GM21619 (cell line): Measurements from ENCODE around the gene EPHB1.

ENCODE experiments used
- ATAC-seq: cut with Tn5 transposase; IDR thresholded peaks from one replicate; pipeline ENCODE4 v1.9.1; 2021; ENCODE audit not compliant: unreplicated experiment

EPHB1 gene

GRCh38 chr3:134807189-134807588 is 12.1 kb downstream of the EPHB1 start:
- no peak for ATAC-seq

DNA sequence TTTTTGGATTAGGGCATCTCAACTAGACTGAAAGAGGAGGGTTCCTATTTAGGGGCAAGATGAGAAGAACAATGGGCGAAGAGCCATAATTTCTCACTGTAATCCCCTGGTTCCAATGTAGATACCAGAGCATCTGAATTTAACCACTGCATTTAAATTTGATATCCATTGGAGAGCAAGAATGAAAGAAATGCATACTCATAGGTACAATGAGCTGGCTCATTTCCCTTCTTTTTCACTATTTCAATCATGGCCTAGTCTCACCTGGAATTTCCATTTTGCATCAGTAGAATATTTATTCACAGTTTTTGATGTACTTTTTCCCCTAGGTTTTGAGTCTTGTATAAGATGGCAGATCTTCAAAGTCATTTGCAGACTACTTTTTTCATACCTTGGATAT is 13.8 kb downstream of the EPHB1 start:
- ATAC-seq = no peak

DNA sequence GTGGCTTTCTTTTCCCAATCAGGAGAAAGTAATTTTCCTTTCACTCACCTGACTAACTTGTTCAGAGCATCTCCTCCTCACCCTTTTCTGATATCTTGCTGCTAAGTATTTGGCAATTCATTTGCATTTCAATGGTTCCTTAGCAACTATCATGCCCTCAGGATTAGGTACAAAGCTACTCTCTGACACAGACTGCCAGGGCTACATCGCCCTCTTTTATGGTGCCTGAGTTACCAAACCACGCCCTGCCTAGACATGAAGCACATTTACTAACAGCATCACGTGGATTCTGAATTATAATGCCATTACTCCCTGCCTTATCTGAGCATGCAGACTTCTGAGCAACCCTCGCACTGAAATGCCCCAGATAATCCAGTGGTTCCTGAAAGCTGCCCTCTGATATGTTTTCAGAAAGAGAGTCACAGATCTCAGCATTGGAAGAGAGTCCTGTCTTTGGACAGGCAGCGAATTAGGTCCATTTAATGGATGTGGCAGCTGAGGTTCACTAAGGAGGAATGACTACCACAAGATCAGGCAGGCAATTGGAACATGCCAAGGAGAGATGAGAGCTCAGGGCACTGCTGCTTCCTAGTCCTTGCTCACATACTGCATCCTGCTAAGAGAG is 14.5 kb downstream of the EPHB1 start:
- ATAC-seq = no peak

- peak; percentile 58 for ATAC-seq
These were observed 15.0 kb downstream of the EPHB1 start for GRCh38 chr3:134810052-134810435.

DNA sequence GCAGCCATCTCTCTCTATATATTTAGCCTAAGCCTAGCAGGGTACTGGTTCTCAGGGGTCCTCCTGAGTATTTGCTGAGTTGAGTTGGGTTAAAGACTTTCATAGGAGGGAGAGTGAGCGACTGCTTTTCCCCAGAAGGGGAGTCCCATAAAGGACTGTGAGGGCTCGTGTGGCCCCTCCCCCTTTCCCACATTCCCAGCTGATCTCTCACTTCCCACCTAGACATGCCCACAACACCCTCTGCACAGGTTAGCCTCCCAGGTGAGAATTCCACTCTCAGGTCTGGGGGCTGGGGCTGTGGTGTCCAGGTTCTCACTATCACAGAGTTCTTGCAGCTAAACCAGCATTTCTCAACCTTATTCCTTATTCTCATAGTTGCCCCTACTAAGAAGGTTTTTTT is 15.8 kb downstream of the EPHB1 start:
- ATAC-seq = no peak

DNA sequence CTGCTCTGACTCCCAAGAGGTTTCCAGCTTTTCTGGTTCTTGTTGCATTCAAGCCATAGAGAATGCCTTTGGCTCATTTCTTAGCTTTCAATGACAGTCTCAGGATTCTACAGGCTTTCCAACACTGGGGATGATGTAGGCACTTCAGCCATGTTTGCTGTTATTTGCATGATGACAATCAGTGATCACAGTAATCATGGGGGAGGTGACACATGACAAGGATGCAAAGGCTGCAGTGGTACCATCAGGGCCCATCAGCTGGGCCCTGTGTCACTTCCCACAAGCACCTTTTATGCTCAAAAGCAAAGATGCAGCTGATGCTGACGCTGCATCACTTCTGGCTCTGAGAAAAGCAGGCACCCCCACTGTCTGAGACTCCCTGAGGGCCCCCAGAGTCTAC is 18.6 kb downstream of the EPHB1 start:
- no peak for ATAC-seq

- ATAC-seq = no peak
These were observed 20.5 kb downstream of the EPHB1 start for GRCh38 chr3:134815519-134815918.

GRCh38 chr3:134816623-134817022 is 21.6 kb downstream of the EPHB1 start:
- no peak for ATAC-seq

DNA sequence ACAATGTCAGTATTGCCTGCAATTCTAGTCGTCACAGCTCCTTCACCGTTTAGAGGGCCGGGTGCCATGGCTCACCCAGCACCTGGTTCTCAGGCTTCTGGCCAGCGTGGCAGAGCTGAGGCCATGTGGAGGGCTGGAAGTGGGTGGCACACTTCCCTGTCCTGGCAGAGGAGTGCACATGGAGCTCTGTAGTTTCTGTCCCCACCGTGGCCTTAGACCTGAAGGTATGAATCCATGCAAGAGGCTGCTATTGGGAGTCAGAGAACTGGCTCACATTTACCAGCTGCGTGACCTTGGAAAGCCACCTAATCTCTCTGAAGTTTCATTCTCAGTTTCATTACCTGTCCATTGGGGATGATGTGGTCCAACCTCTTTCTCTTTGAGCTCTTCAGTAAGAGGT is 22.2 kb downstream of the EPHB1 start:
- peak; percentile 80 for ATAC-seq

DNA sequence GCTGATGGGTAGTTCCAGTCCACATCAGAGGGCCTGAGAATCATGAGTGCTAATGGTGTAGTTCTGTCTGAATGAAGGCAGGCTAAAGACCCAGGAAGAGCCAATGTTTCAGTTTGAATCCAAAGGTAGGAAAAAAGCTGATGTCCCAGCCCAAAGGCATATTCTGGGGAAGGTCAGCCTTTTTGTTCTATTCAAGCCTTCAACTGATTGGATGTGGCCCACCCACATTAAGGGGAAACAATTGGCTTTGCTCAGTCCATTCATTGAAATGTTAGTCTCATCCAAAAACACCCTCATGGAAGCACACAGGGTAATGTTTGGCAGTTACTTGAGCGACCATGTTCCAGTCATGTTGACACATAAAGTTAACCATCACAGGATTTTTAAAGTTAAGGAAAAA is 25.9 kb downstream of the EPHB1 start:
- ATAC-seq = no peak

DNA sequence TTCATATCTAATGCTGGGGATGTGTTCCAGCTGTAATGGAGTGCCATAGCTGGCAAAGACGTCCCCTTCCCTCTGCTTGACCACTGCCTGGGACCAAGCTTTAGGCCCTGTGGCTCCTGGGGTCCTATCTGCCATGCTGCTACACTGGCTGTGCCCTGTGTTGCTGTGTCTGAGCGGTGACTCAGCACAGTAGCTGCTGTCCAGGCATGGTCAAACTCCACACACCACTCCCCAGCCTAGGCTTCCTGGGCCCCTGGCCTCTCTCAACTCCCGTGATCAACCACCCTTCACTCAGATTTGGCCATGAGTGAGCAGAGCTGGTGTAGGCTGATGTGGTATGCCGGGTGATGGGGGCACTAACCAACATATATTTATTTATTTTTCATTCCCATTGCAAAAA is 27.0 kb downstream of the EPHB1 start:
- no peak for ATAC-seq

- no peak for ATAC-seq
These were observed 28.6 kb downstream of the EPHB1 start for GRCh38 chr3:134823679-134824078.

DNA sequence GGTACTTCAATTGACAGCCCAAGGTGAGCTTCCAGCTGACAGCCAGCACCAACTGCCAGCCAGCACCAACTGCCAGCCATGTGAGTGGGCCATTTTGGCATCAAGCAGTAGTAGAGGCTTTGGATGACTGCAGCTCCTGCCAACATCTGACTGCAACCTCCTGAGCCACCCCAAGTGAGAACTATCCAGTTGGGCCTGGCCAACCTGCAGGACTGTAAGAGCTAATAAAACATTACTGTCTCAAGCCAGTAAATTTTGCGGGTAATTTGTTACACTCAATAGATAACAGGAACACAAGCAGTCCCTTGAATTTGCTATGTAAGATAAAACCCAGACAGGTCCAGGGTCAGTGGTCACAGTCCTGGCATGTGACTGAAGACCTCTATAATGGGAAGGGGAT is 29.7 kb downstream of the EPHB1 start:
- ATAC-seq = no peak

GRCh38 chr3:134827213-134827612 is 32.2 kb downstream of the EPHB1 start:
- ATAC-seq = no peak

GRCh38 chr3:134829721-134830120 is 34.7 kb downstream of the EPHB1 start:
- no peak for ATAC-seq

DNA sequence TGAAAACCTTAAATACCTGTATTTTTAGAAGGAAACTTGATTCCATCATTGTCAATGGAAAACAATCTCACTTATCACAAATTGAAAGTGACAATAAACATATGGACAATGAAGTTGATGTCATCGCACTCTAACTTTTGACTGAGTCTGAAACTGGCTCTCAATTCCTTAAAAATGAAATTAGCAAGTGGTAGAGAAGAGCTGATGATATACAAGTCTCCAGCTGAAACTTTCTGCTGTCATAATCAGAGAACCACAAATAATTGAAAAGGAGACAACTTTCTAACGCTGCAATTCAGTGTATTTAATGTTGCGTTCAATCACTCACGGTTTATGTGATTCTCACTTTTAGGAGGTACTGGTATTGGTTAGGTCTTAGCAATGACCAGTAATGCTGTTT is 37.5 kb downstream of the EPHB1 start:
- ATAC-seq = no peak

DNA sequence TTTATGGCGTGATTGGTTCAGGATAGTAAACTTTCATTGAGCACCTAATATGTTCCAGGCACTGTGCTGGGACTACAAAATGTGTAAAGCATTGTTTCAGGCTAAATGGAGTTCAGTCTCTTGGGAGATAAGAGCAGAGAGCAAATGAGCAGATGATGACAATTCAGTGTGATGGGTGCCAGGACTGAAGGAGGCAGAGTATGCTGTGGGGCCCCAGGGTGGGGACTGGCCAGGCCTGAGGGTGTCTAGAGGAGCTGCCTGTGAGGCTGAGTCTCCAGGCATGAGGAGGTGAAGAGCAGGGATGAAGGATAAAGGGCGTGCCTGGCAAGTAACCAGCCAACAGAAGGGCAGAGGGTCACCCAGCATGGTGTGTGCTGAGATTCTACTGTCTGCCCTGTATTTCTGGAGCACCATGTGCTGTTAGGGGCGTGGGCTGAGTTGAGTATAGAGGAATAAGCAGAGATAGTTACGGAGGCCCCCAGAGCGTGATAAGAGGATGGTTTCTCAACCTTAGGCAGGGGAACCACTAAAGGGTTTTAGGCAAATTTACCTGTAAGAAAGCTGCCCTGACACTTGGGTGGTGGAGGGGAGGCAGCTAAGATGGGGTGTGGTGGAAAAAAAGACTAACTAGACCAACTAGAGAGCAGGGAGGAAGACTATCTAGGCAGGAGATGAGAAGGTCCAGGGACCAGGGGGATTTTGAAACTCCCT is 38.5 kb downstream of the EPHB1 start:
- no peak for ATAC-seq

DNA sequence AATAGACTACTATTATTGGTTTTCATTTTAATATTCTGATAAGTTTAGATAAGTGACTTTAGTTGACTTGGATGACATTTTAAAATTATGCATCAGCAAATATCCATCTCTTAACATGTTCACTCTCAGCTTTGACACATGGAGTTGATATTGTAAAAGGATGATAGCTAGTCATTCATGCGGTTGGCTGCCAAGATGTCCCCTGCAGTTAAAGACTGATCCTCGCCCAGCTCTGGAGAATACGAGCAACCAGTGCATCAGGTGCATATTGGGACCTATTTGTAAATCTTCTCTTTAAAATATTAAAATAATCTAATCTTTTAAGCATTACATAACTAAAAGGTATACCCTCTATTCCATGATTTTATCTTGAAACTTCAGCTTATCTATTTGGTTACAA is 41.9 kb downstream of the EPHB1 start:
- ATAC-seq = no peak

GRCh38 chr3:134838599-134838998 is 43.5 kb downstream of the EPHB1 start:
- ATAC-seq = no peak

GRCh38 chr3:134839422-134839821 is 44.4 kb downstream of the EPHB1 start:
- no peak for ATAC-seq

DNA sequence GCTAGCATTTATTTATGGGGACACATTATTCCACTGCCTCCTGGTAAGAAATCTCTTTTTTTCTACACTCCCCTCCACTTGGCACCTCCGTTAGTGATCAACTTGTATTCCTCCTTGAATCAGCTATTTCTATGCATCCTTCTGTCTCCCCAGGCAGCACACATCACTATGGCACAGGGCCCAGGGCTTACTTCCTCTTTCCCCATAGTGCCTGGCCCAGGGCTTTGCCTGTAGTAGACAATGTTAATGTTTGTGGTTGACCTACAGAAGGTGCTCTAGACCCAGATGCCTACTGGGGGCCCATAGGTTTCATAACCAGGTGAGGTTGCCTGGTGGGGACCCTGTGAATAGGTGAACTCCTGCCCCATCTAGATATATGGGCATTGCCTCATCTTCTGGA is 44.9 kb downstream of the EPHB1 start:
- peak; percentile 76 for ATAC-seq

DNA sequence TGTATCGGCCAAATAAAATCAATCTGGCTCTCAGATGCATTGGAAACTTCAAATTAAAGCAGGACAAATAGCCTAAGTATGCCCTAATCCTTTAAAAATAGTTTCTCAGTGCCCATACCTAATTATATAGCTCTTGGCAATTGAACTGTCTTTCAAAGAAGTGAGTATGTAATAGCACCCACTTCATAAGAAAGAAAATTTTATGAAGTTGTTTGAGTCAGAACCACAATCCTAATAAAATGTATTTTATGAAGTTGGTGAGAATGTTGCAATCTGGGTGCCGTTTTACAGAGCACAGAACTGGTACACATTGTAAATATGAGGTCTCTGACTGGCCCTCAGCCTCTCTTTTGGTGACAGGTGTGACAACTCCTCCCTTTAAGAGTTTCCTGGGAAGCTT is 45.4 kb downstream of the EPHB1 start:
- no peak for ATAC-seq

DNA sequence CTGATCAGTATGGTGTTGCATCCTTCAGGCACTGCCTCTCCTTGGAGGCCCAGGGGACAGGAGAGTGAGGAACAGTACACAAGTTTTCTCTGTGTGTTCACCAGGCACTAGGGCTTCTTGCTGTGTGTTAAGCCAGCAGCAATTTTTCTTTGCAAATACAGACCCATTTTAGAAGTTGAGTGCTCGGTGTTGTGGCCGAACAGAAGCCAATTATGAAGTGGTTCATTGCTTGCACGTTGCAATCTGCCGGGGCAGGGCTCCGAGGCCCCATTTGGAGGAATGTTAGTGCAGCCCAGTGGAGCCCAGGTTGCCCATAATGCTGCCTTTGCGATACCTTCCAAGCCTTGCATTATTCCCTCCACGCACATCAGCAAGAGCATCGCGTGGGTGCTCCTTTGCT is 51.0 kb downstream of the EPHB1 start:
- ATAC-seq = no peak
